Gastrocnemius medialis (tissue), 4 donors: Measurements from ENCODE around the gene SETD1B.

Experiments used
- CTCF ChIP-seq, 5 experiments: fragments of 450-650 bp in 3 of 5; fragments of 200-600 bp in 2 of 5; sonication (generic) in 2 of 5; IDR thresholded peaks in 4 of 5; conservative IDR thresholded peaks in 1 of 5; 1 replicate in 4 of 5; 2 replicates in 1 of 5; pipeline ENCODE4 v1.5.1; 2016 to 2019; ENCODE audit warnings: antibody characterized with exemption in 5 of 5, mild to moderate bottlenecking in 3 of 5, moderate library complexity in 3 of 5
- POLR2A ChIP-seq, 2 donors: fragments of 450-650 bp; IDR thresholded peaks; one replicate each; pipeline ENCODE4 v1.6.1; 2017; ENCODE audit warnings: antibody characterized with exemption in 2 of 2, mild to moderate bottlenecking in 2 of 2, moderate library complexity in 2 of 2

GRCh38 chr12:121766290-121767039 lies 37.3 kb upstream of the SETD1B start:
- TF ChIP-seq CTCF (IDR thresholded peaks at IDR 0.05 in 4 of 5, conservative IDR thresholded peaks at IDR 0.05 in 1 of 5) (no peak), POLR2A (IDR thresholded peaks at IDR 0.05) (no peak)
